ENCODE data around the gene WNT5B.
A peak's percentile ranks its signal among the peaks of the same experiment; 100 is the strongest.

Gene WNT5B

GRCh38 chr12:1656902-1657301 lies 27.9 kb downstream of the WNT5B start:
- DNase-seq: no peak

- no peak for DNase-seq
Measured at GRCh38 chr12:1657688-1658087, 28.7 kb downstream of the WNT5B start.

- no peak for DNase-seq
Measured at GRCh38 chr12:1660304-1661187, 31.5 kb downstream of the WNT5B start.

- DNase-seq: peak; percentile 58
Measured at GRCh38 chr12:1661553-1662335, 32.7 kb downstream of the WNT5B start.

- no peak for DNase-seq
Measured at GRCh38 chr12:1662761-1663439, 33.9 kb downstream of the WNT5B start.

GRCh38 chr12:1663440-1664132 lies 34.6 kb downstream of the WNT5B start:
- DNase-seq: no peak

GRCh38 chr12:1665366-1665765 lies 36.3 kb downstream of the WNT5B start:
- no peak for DNase-seq

GRCh38 chr12:1666215-1666614 lies 37.2 kb downstream of the WNT5B start:
- DNase-seq: no peak

GRCh38 chr12:1666685-1667162 lies 37.7 kb downstream of the WNT5B start:
- no peak for DNase-seq

- no peak for DNase-seq
Measured at GRCh38 chr12:1668833-1669543, 40.0 kb downstream of the WNT5B start.

- no peak for DNase-seq
Measured at GRCh38 chr12:1670358-1671268, 41.6 kb downstream of the WNT5B start.

GRCh38 chr12:1676043-1676442 lies 47.0 kb downstream of the WNT5B start:
- DNase-seq: no peak

GRCh38 chr12:1680804-1681492 lies 51.9 kb downstream of the WNT5B start:
- DNase-seq: no peak

- no peak for DNase-seq
Measured at GRCh38 chr12:1681493-1681807, 52.4 kb downstream of the WNT5B start.

- no peak for DNase-seq
Measured at GRCh38 chr12:1688086-1688710, 59.2 kb downstream of the WNT5B start.

GRCh38 chr12:1690578-1691122 lies 61.6 kb downstream of the WNT5B start, which contains the start of gene ADIPOR2:
TSS of gene ADIPOR2 (plus strand) at chr12:1691070. CDS start at chr12:1754344, 63,274 bp downstream.
- peak; percentile 76 for DNase-seq

- DNase-seq: no peak
Measured at GRCh38 chr12:1691123-1692007, 62.3 kb downstream of the WNT5B start.

- DNase-seq: no peak
Measured at GRCh38 chr12:1692226-1692625, 63.2 kb downstream of the WNT5B start.

Data from NCI-H2029 treated with DMSO at 0.1 percent for 48 hours (cell line).